Stimulated activated CD8-positive, alpha-beta memory T cell treated with anti-CD3 and anti-CD28 coated beads, Interleukin-12 subunit alpha, Interleukin-12 subunit beta, amount 100 ng/mL, for 4 hours (primary cell): ENCODE results near the gene P2RY14.

Experiments used
- DNase-seq: peaks from one replicate; pipeline ENCODE4 v3.0.0-alpha.2; 2020; ENCODE audit warnings: low read depth

Gene P2RY14

GRCh38 chr3:151278230-151278629 is at the start of gene P2RY14:
P2RY14 (minus strand) TSS chr3:151278542; CDS start chr3:151214316, 64,226 bp downstream.
- no peak for DNase-seq

GRCh38 chr3:151327571-151328198 is 49.3 kb upstream of the P2RY14 start:
- DNase-seq, result no peak

DNA sequence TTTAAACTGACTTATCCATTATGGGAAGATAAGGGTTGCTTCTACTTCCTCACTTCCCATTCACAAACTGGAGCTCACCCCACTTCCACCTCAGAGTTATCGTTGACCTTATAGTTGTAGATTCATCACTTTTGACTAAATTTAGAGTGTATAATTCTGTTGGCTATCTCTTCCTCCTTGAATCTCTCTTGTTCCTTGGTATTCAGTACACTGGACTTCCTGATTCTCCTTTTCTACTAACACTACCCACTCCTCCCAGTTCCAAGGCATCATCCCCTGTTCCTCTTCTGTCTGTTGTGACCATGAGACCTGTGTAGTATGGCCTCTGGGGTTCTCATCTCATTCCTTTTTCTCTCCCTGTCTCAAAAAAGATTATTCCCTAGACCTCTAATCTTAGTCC is 44.2 kb upstream of the P2RY14 start:
- DNase-seq, result no peak

- no peak for DNase-seq
These were observed 43.2 kb upstream of the P2RY14 start for GRCh38 chr3:151321526-151321925.

GRCh38 chr3:151320131-151320530 is 41.8 kb upstream of the P2RY14 start:
- DNase-seq, result no peak

DNA sequence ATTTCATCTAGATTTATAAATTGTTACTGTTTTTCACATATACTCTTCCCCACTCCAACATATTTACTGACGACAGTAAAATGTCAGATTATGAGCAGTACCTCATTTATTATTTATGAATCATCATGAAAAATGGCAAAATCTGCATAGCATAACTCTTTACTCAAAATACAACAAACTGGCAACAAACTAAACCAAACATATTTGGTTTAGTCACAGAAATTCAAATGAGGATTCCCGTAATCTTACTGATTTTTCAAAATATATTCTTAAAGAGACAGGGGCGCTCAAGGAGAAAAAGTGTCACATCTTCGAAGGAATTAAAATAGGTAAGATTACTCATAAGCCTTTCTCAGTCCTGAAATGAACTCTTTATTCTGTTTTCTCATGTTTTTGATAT is 41.3 kb upstream of the P2RY14 start:
- no peak for DNase-seq

DNA sequence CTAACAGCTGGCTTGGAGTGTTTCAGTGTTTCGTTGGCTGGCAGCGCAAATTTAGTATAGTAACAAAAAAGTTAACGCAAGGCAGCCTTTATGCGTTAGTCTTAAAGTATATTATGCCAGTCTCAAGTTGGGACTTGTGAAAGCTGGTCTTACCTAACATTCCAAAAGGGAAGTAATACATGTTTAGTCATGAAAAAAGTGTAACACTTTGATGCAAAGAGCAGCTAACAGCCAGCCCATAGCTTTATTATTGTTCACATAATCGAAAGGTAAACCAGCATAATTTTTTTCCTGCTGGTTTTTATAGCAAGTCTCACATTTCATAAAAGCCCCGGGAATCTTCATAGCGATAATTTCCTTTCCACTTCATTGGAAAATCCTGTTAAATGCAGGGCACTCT is 40.6 kb upstream of the P2RY14 start:
- DNase-seq, result no peak

DNA sequence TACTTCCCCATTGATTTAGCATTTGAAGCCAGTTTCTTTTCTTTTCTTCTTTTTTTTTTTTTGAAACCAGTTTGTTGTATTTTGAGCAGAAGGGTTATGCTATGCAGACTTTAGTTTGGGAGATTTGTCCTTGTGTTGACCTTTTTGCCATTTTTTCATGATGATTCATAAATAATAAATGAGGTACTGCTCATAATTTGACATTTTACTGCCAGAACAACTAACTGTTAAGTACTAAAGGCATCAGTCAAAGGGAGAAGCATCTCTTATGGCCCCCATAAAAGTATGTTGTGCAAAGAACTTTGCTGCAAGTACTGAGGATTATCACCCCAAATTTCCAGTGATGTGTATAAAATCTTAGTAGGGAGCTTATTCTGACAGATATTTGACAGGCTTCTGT is 40.0 kb upstream of the P2RY14 start:
- no peak for DNase-seq

GRCh38 chr3:151316267-151316991 is 38.1 kb upstream of the P2RY14 start, which contains the start of gene GPR87:
GPR87 (minus strand) TSS chr3:151316820; CDS start chr3:151300100, 16,720 bp downstream.
- DNase-seq, result no peak

- DNase-seq, result no peak
These were observed 37.5 kb upstream of the P2RY14 start for GRCh38 chr3:151315846-151316245.

- DNase-seq, result no peak
These were observed 36.8 kb upstream of the P2RY14 start for GRCh38 chr3:151315136-151315535.

GRCh38 chr3:151314593-151314992 is 36.3 kb upstream of the P2RY14 start:
- no peak for DNase-seq

GRCh38 chr3:151314137-151314536 is 35.8 kb upstream of the P2RY14 start:
- no peak for DNase-seq

DNA sequence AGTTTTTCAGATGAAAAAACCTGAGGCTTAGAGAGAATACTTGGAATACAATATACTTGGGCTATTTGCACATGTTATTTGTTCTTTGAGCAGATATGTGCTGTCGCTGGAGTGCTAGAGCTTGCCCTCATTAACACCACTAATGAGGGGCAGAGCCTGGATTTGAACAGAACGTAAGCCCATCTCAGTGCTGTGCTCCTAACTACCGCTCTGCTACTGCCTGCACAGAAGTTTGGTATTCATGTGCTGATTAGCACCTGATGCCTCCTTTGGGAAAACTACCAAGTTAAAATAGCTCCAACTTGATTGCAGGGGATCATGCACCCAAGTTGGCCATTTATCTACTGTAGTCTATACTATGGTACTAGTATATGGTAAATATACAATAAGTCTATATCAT is 34.6 kb upstream of the P2RY14 start:
- DNase-seq, result no peak

DNA sequence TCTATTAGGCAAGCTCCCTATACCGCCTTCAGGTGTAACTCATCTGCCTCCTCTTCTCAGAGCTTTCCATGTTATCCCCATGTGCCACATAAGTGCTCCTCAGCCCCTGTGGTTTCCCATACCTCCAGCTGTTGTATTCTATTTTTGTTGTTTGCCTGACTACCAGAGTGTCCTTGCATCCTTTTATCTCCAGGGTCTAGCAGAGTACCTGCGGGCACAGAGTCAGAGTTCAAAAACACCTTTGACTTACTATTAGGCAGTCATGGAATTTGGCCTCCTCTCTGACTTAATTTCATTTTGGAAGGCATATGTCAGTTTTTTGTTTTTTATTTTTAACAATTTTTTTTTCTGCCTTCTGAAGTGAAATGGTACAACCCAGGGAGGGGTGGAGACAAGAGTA is 31.2 kb upstream of the P2RY14 start:
- no peak for DNase-seq

DNA sequence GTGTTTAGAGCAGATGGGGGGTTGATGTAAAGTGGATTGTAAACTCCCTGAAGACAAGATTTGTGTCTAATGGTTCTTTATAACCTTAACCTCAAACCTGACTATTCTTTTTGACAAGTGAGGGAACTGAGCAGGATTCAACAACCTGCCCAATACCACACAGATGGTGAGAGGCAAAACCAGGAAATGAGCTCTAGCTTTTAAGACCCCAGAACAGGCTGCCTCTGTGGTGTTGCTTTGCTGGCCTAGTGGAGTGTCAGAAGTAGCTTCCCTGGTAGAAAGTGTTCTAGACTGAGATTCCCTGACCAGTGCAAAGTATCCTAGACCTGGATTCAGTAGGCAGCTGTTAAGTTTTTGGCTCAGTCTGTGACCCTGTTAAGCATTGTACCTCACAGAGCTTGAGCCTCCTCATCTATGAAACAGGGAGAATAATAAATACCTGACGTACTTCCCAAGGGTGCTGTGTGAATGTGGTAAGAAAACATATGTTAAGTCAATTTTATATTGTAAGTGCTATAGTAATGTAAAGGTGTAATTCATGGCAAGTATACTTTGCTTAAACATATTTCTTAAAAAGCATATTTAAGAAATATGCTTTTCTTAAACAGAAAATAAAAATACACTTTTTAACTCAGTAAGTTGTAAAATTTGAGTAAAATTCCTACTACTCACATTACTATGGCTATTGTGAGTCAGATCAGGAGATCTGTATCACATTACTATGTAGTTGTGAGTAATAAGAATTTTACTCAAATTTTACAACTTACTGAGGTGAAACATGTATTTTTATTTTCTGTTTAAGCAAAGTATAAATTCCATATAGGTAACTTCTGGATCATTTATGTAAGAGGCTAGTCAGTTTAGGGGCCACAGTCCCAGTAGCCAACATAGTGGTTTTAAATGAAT is 29.5 kb upstream of the P2RY14 start:
- no peak for DNase-seq

- no peak for DNase-seq
These were observed 28.8 kb upstream of the P2RY14 start for GRCh38 chr3:151307131-151307530.

DNA sequence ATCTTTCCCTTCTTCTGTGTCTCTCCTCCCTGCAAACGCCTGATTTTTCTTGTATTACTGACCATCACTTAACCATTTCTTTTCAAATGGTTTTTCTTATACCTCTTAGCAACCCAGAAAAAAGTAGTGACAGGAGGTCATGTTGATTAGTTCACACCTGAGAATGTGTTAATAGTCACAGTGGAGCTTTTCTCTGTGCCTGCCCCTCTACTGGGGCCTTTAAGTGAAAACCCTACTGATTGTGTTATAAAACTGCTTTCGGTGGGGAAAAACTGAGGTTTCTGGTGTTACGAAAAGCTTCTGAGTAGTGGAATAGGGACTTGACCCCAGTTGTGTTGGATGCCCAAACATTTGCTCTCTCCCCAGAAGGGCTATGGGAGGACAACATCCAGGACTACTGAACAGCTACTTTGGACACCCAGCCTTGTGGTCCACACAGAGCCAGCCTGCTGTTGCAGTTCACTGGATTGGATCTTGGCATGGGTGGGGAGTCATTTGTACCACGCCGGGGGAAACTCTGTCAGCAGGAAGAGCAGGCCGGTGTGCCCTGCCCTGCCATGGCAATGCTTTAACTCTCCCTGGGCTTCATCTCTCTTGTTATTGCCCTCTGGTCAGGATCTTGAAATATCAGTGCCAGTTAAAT is 27.9 kb upstream of the P2RY14 start:
- DNase-seq, result no peak

GRCh38 chr3:151305775-151306151 is 27.4 kb upstream of the P2RY14 start:
- DNase-seq, result no peak

- DNase-seq, result no peak
These were observed 26.9 kb upstream of the P2RY14 start for GRCh38 chr3:151305060-151305774.

- no peak for DNase-seq
These were observed 25.4 kb upstream of the P2RY14 start for GRCh38 chr3:151303751-151304150.

GRCh38 chr3:151301787-151302186 is 23.4 kb upstream of the P2RY14 start:
- no peak for DNase-seq
